ENCODE data around the gene MTMR6. TPM values are rescaled to one million over a fixed set of nuclear protein-coding genes. Genes with fewer than 3 reads are reported as not detected.

MTMR6 gene
- total RNA-seq, 2 experiments from 2014 or later = 5.5 to 5.7 TPM

GRCh38 chr13:25267715-25268114, 19.6 kb downstream of the MTMR6 start:
- H3K4me1 Mint-ChIP-seq (ENCODE audit: low read depth) = peaks cover 6% of the 10 kb centered on the region
- CTCF ChIA-PET = interaction anchor here (1.0 kb wide), 1 partner anchor 19 kb away, joined by 3 read pairs; no protein-coding TSS in a partner anchor
- H3K36me3 Mint-ChIP-seq (ENCODE audit: low read depth) = peaks cover 16% of the 10 kb centered on the region
- H3K4me3 Mint-ChIP-seq = no peak overlapping the region
- H3K27ac Mint-ChIP-seq = no peak overlapping the region
- H3K9me3 Mint-ChIP-seq = no peaks in the 10 kb centered on the region
- DNase-seq = no peak
- intact Hi-C loops (cut with micrococcal nuclease) = loop anchor here (1.0 kb wide), 3 partner anchors 20 to 108 kb away; partner anchors contain the start of gene MTMR6
- H3K27me3 Mint-ChIP-seq (ENCODE audit: low read depth) = no peaks in the 10 kb centered on the region

- no peak overlapping the region for H3K4me3 Mint-ChIP-seq
- no peak for DNase-seq
- intact Hi-C loops (cut with micrococcal nuclease) = loop anchor here (1.0 kb wide), 3 partner anchors 21 to 109 kb away; partner anchors contain the start of gene MTMR6
- H3K4me1 Mint-ChIP-seq (ENCODE audit: low read depth) = peaks cover 6% of the 10 kb centered on the region
- no peaks in the 10 kb centered on the region for H3K27me3 Mint-ChIP-seq (ENCODE audit: low read depth)
- H3K9me3 Mint-ChIP-seq = no peaks in the 10 kb centered on the region
- H3K36me3 Mint-ChIP-seq (ENCODE audit: low read depth) = peaks cover 16% of the 10 kb centered on the region
- H3K27ac Mint-ChIP-seq = no peak overlapping the region
- CTCF ChIA-PET = no interaction called here
Measured at GRCh38 chr13:25266706-25267105, 20.6 kb downstream of the MTMR6 start.

GRCh38 chr13:25262261-25262660, 25.0 kb downstream of the MTMR6 start:
- Mint-ChIP-seq H3K27ac (no peak overlapping the region), H3K4me3 (no peak overlapping the region), H3K27me3 (ENCODE audit: low read depth) (no peaks in the 10 kb centered on the region), H3K4me1 (ENCODE audit: low read depth) (no peaks in the 10 kb centered on the region), H3K9me3 (no peaks in the 10 kb centered on the region), H3K36me3 (ENCODE audit: low read depth) (peaks cover 17% of the 10 kb centered on the region)
- CTCF ChIA-PET = no interaction called here
- DNase-seq = no peak
- intact Hi-C loops (cut with micrococcal nuclease) = no loop called here

- Mint-ChIP-seq H3K9me3 (no peaks in the 10 kb centered on the region), H3K36me3 (ENCODE audit: low read depth) (peaks cover 25% of the 10 kb centered on the region), H3K27me3 (ENCODE audit: low read depth) (no peaks in the 10 kb centered on the region), H3K4me1 (ENCODE audit: low read depth) (no peaks in the 10 kb centered on the region), H3K27ac (no peak overlapping the region), H3K4me3 (no peak overlapping the region)
- CTCF ChIA-PET = interaction anchor here (2.1 kb wide), 1 partner anchor 20 kb away, joined by 6 read pairs; no protein-coding TSS in a partner anchor
- intact Hi-C loops (cut with micrococcal nuclease) = no loop called here
- DNase-seq = no peak
Measured at GRCh38 chr13:25253702-25254101, 33.6 kb downstream of the MTMR6 start.

GRCh38 chr13:25252752-25253151, 34.5 kb downstream of the MTMR6 start:
- no peak overlapping the region for H3K27ac Mint-ChIP-seq
- intact Hi-C loops (cut with micrococcal nuclease) = no loop called here
- H3K4me3 Mint-ChIP-seq = no peak overlapping the region
- H3K9me3 Mint-ChIP-seq = no peaks in the 10 kb centered on the region
- peaks cover 24% of the 10 kb centered on the region for H3K36me3 Mint-ChIP-seq (ENCODE audit: low read depth)
- no peaks in the 10 kb centered on the region for H3K27me3 Mint-ChIP-seq (ENCODE audit: low read depth)
- no peak for DNase-seq
- CTCF ChIA-PET = interaction anchor here (2.1 kb wide), 1 partner anchor 19 kb away, joined by 6 read pairs; no protein-coding TSS in a partner anchor
- H3K4me1 Mint-ChIP-seq (ENCODE audit: low read depth) = no peaks in the 10 kb centered on the region

- Mint-ChIP-seq H3K27ac (no peak overlapping the region), H3K4me1 (ENCODE audit: low read depth) (no peaks in the 10 kb centered on the region), H3K4me3 (no peak overlapping the region), H3K9me3 (no peaks in the 10 kb centered on the region), H3K27me3 (ENCODE audit: low read depth) (no peaks in the 10 kb centered on the region), H3K36me3 (ENCODE audit: low read depth) (peaks cover 21% of the 10 kb centered on the region)
- no peak for DNase-seq
- intact Hi-C loops (cut with micrococcal nuclease) = no loop called here
- CTCF ChIA-PET = interaction anchor here (2.1 kb wide), 1 partner anchor 19 kb away, joined by 6 read pairs; no protein-coding TSS in a partner anchor
Measured at GRCh38 chr13:25252225-25252624, 35.1 kb downstream of the MTMR6 start.

- Mint-ChIP-seq H3K27ac (peak overlapping the region; percentile 30), H3K27me3 (ENCODE audit: low read depth) (no peaks in the 10 kb centered on the region), H3K36me3 (ENCODE audit: low read depth) (peaks cover 28% of the 10 kb centered on the region), H3K9me3 (no peaks in the 10 kb centered on the region), H3K4me1 (ENCODE audit: low read depth) (no peaks in the 10 kb centered on the region), H3K4me3 (no peak overlapping the region)
- DNase-seq = no peak
- CTCF ChIA-PET = interaction anchor here (0.6 to 0.9 kb wide), 2 partner anchors 16 to 126 kb away, joined by 3 to 4 read pairs; no protein-coding TSS in a partner anchor
- intact Hi-C loops (cut with micrococcal nuclease) = no loop called here
Measured at GRCh38 chr13:25249001-25249543, 38.2 kb downstream of the MTMR6 start.

- DNase-seq = no peak
- no peaks in the 10 kb centered on the region for H3K9me3 Mint-ChIP-seq
- H3K27ac Mint-ChIP-seq = no peak overlapping the region
- H3K4me1 Mint-ChIP-seq (ENCODE audit: low read depth) = no peaks in the 10 kb centered on the region
- intact Hi-C loops (cut with micrococcal nuclease) = no loop called here
- H3K36me3 Mint-ChIP-seq (ENCODE audit: low read depth) = peaks cover 27% of the 10 kb centered on the region
- CTCF ChIA-PET = interaction anchor here (0.9 kb wide), 1 partner anchor 15 kb away, joined by 3 read pairs; no protein-coding TSS in a partner anchor
- no peak overlapping the region for H3K4me3 Mint-ChIP-seq
- H3K27me3 Mint-ChIP-seq (ENCODE audit: low read depth) = no peaks in the 10 kb centered on the region
Measured at GRCh38 chr13:25248071-25248470, 39.2 kb downstream of the MTMR6 start.

- peaks cover 24% of the 10 kb centered on the region for H3K36me3 Mint-ChIP-seq (ENCODE audit: low read depth)
- no peak overlapping the region for H3K4me3 Mint-ChIP-seq
- no peak for DNase-seq
Measured at GRCh38 chr13:25247360-25247759, 39.9 kb downstream of the MTMR6 start.

GRCh38 chr13:25244123-25244522, 43.2 kb downstream of the MTMR6 start:
- CTCF ChIA-PET = no interaction called here
- Mint-ChIP-seq H3K4me1 (ENCODE audit: low read depth) (no peaks in the 10 kb centered on the region), H3K27ac (no peak overlapping the region), H3K27me3 (ENCODE audit: low read depth) (no peaks in the 10 kb centered on the region), H3K4me3 (no peak overlapping the region), H3K36me3 (ENCODE audit: low read depth) (peaks cover 23% of the 10 kb centered on the region), H3K9me3 (peaks cover 3% of the 10 kb centered on the region)
- DNase-seq = no peak
- intact Hi-C loops (cut with micrococcal nuclease) = no loop called here

More at GRCh38 chr13:25247360-25247759, 39.9 kb downstream of the MTMR6 start:
- intact Hi-C loops (cut with micrococcal nuclease) = no loop called here
- Mint-ChIP-seq H3K4me1 (ENCODE audit: low read depth) (no peaks in the 10 kb centered on the region), H3K9me3 (no peaks in the 10 kb centered on the region), H3K27ac (no peak overlapping the region), H3K27me3 (ENCODE audit: low read depth) (no peaks in the 10 kb centered on the region)
- CTCF ChIA-PET = no interaction called here

GRCh38 chr13:25242956-25243355, 44.3 kb downstream of the MTMR6 start:
- CTCF ChIA-PET = interaction anchor here (0.8 kb wide), 1 partner anchor 9 kb away, joined by 4 read pairs; no protein-coding TSS in a partner anchor
- Mint-ChIP-seq H3K36me3 (ENCODE audit: low read depth) (peaks cover 21% of the 10 kb centered on the region), H3K27ac (no peak overlapping the region), H3K4me3 (no peak overlapping the region), H3K27me3 (ENCODE audit: low read depth) (no peaks in the 10 kb centered on the region), H3K9me3 (peaks cover 3% of the 10 kb centered on the region), H3K4me1 (ENCODE audit: low read depth) (no peaks in the 10 kb centered on the region)
- intact Hi-C loops (cut with micrococcal nuclease) = no loop called here
- DNase-seq = no peak

GRCh38 chr13:25241007-25241406, 46.3 kb downstream of the MTMR6 start:
- CTCF ChIA-PET = no interaction called here
- Mint-ChIP-seq H3K4me1 (ENCODE audit: low read depth) (no peaks in the 10 kb centered on the region), H3K4me3 (no peak overlapping the region), H3K27ac (no peak overlapping the region), H3K27me3 (ENCODE audit: low read depth) (no peaks in the 10 kb centered on the region), H3K36me3 (ENCODE audit: low read depth) (peaks cover 19% of the 10 kb centered on the region), H3K9me3 (peaks cover 3% of the 10 kb centered on the region)
- DNase-seq = no peak
- intact Hi-C loops (cut with micrococcal nuclease) = no loop called here

- H3K27ac Mint-ChIP-seq = no peak overlapping the region
- peaks cover 2% of the 10 kb centered on the region for H3K4me1 Mint-ChIP-seq (ENCODE audit: low read depth)
- peaks cover 5% of the 10 kb centered on the region for H3K36me3 Mint-ChIP-seq (ENCODE audit: low read depth)
- intact Hi-C loops (cut with micrococcal nuclease) = no loop called here
- H3K9me3 Mint-ChIP-seq = peaks cover 3% of the 10 kb centered on the region
- DNase-seq = no peak
- CTCF ChIA-PET = interaction anchor here (2.0 kb wide), 1 partner anchor 139 kb away, joined by 7 read pairs; no protein-coding TSS in a partner anchor
- H3K4me3 Mint-ChIP-seq = no peak overlapping the region
- H3K27me3 Mint-ChIP-seq (ENCODE audit: low read depth) = no peaks in the 10 kb centered on the region
Measured at GRCh38 chr13:25237083-25237482, 50.2 kb downstream of the MTMR6 start.

All from activated naive CD4-positive, alpha-beta T cell treated with anti-CD3 and anti-CD28 coated beads for 36 hours (primary cell).